IMR-90 (cell line): ENCODE data around the gene SRGAP2C. TPM values are rescaled to one million over a fixed set of nuclear protein-coding genes. Genes with fewer than 3 reads are reported as not detected.
"Not testable (repeated sequence)": the region's sequence is repeated elsewhere in the genome, so short reads cannot be mapped to it uniquely, and the experiment has no call there.

Experiments used
- ATAC-seq: fragments of 200-7000 bp; cut with Tn5 transposase; 2 replicates; pipeline ENCODE4 v1.9.1; 2020; ENCODE audit warnings: low read depth, mild to moderate bottlenecking, moderate library complexity
- BruUV-seq: library from RNA; stranded (reverse); fragments of 400-500 nt; replicated peaks from 2 replicates; lab custom pipeline; 2021; lab: Mats Ljungman, UMichigan
- CTCF ChIA-PET: fragments of 300-600 bp; formaldehyde crosslinking; extraction: SDS; loops from one replicate; lab custom pipeline; 2021; ENCODE audit warnings: antibody characterized with exemption; lab: Yijun Ruan, JAX
- POLR2A ChIA-PET: fragments of 300-600 bp; sonication (Branson Sonifier 250); formaldehyde crosslinking; loops from one replicate; lab custom pipeline; 2022; ENCODE audit warnings: antibody characterized with exemption; ENCODE audit not compliant: unreplicated experiment; lab: Charles Lee
- DNase-seq: peaks from one replicate; pipeline ENCODE4 v3.0.0; 2013
- H2AFZ ChIP-seq: replicated peaks from 2 replicates; pipeline ENCODE3; 2013; ENCODE audit warnings: low read length, mild to moderate bottlenecking; ENCODE audit not compliant: poor library complexity
- H2AK5ac ChIP-seq: 2 replicates; pipeline ENCODE4 v1.6.1; 2013; ENCODE audit warnings: low read depth, low read length, inconsistent platforms
- H2AK9ac ChIP-seq: replicated peaks from 2 replicates; pipeline ENCODE3; 2013; ENCODE audit warnings: mild to moderate bottlenecking, low read depth, low read length, moderate library complexity; ENCODE audit not compliant: poor library complexity
- H2BK120ac ChIP-seq: 2 replicates; pipeline ENCODE4 v1.6.1; 2013; ENCODE audit warnings: low read depth, low read length, inconsistent platforms
- H2BK15ac ChIP-seq: 3 replicates; pipeline ENCODE4 v1.6.1; 2013; ENCODE audit warnings: low read depth, low read length, inconsistent platforms
- H2BK20ac ChIP-seq: 2 replicates; pipeline ENCODE4 v1.6.1; 2013; ENCODE audit warnings: low read depth, mild to moderate bottlenecking, inconsistent platforms, low read length, moderate library complexity
- H2BK5ac ChIP-seq: 2 replicates; pipeline ENCODE4 v1.6.1; 2013; ENCODE audit warnings: mild to moderate bottlenecking, low read depth, low read length, inconsistent platforms; ENCODE audit not compliant: poor library complexity, severe bottlenecking
- H3K14ac ChIP-seq: replicated peaks from 2 replicates; pipeline ENCODE4 v1.6.1; 2013; ENCODE audit warnings: low read depth, low read length, inconsistent platforms
- H3K18ac ChIP-seq: 2 replicates; pipeline ENCODE4 v1.6.1; 2013; ENCODE audit warnings: low read depth, low read length, control low read depth
- H3K23ac ChIP-seq: 2 replicates; pipeline ENCODE4 v1.6.1; 2013; ENCODE audit warnings: low read depth, low read length, inconsistent platforms
- H3K27ac ChIP-seq: 2 replicates; pipeline ENCODE4 v1.5.1; 2013; ENCODE audit warnings: mild to moderate bottlenecking, control low read depth, low read length; ENCODE audit not compliant: insufficient read depth
- H3K27me3 ChIP-seq: 2 replicates; pipeline ENCODE4 v1.6.1; 2013; ENCODE audit warnings: low read length; ENCODE audit not compliant: control insufficient read depth, insufficient read depth
- H3K36me3 ChIP-seq: 2 replicates; pipeline ENCODE4 v1.6.1; 2013; ENCODE audit warnings: low read length, mixed read lengths; ENCODE audit not compliant: control insufficient read depth, insufficient read depth
- H3K4ac ChIP-seq: 2 replicates; pipeline ENCODE4 v1.6.1; 2013; ENCODE audit warnings: low read depth, low read length, inconsistent platforms
- H3K4me1 ChIP-seq: 2 replicates; pipeline ENCODE4 v1.6.1; 2013; ENCODE audit warnings: low read length, mixed read lengths; ENCODE audit not compliant: control insufficient read depth, insufficient read depth
- H3K4me2 ChIP-seq: 2 replicates; pipeline ENCODE4 v1.6.1; 2013; ENCODE audit warnings: low read depth, mild to moderate bottlenecking, control low read depth, low read length, moderate library complexity
- H3K4me3 ChIP-seq: 2 replicates; pipeline ENCODE4 v1.5.1; 2013; ENCODE audit warnings: low read depth, mild to moderate bottlenecking, control low read depth, low read length, moderate library complexity; ENCODE audit not compliant: insufficient read depth
- H3K56ac ChIP-seq: 2 replicates; pipeline ENCODE4 v1.6.1; 2013; ENCODE audit warnings: low read length, inconsistent platforms; ENCODE audit not compliant: insufficient read depth; ENCODE audit errors: extremely low read depth
- H3K79me1 ChIP-seq, 2 experiments: 2 replicates each; pipeline ENCODE4 v1.6.1; 2013; ENCODE audit warnings: low read length in 2 of 2, inconsistent platforms in 1 of 2, low read depth in 1 of 2
- H3K9ac ChIP-seq: 2 replicates; pipeline ENCODE4 v1.6.1; 2013; ENCODE audit warnings: low read depth, low read length, control low read depth
- H3K9me1 ChIP-seq: 2 replicates; pipeline ENCODE4 v1.6.1; 2013; ENCODE audit warnings: low read length, inconsistent platforms; ENCODE audit not compliant: insufficient read depth
- H3K9me3 ChIP-seq: 2 replicates; pipeline ENCODE4 v1.6.1; 2013; ENCODE audit warnings: low read length; ENCODE audit not compliant: control insufficient read depth, insufficient read depth
- H4K20me1 ChIP-seq: 2 replicates; pipeline ENCODE4 v1.6.1; 2013; ENCODE audit warnings: low read length, inconsistent platforms; ENCODE audit not compliant: insufficient read depth
- H4K5ac ChIP-seq: 2 replicates; pipeline ENCODE4 v1.6.1; 2013; ENCODE audit warnings: mild to moderate bottlenecking, low read depth, low read length, control low read depth
- H4K8ac ChIP-seq, 2 experiments: 2 replicates each; pipeline ENCODE4 v1.6.1; 2013; ENCODE audit warnings: low read depth in 2 of 2, low read length in 2 of 2, control low read depth in 1 of 2, inconsistent platforms in 1 of 2
- H4K91ac ChIP-seq: 2 replicates; pipeline ENCODE4 v1.6.1; 2013; ENCODE audit warnings: low read depth, low read length, inconsistent platforms; ENCODE audit not compliant: insufficient read depth
- WGBS, 2 experiments: methylation state at CpG; one replicate each; pipeline versions ENCODE4 v1.1.5 to v1.1.7; 2013; ENCODE audit warnings: missing lambda C conversion rate in 2 of 2; ENCODE audit not compliant: insufficient read length in 1 of 2; ENCODE audit errors: extremely low coverage in 2 of 2; 5-methylcytosine and 5-hydroxymethylcytosine counted together
- dilution Hi-C: fragments of 300-500 bp; cut with HindIII; formaldehyde crosslinking; loops from one replicate; pipeline ENCODE4 v1.14.3; 2018; ENCODE audit warnings: low sequenced_read_pairs; ENCODE audit not compliant: unreplicated experiment
- in situ Hi-C: fragments of 300-500 bp; cut with MboI; formaldehyde crosslinking; loops from 3 replicates; pipeline ENCODE4 v1.14.3; 2019; ENCODE audit warnings: low sequenced_read_pairs, inconsistent platforms, mixed read lengths
- intact Hi-C: fragments of 100-400 bp; cut with micrococcal nuclease; formaldehyde crosslinking; loops from 2 replicates; pipeline ENCODE4 v1.10.0; 2022
- polyA plus RNA-seq, 3 experiments: library from polyadenylated mRNA; depleted of rRNA; stranded (reverse); fragments of >200 nt; gene quantifications; 2 replicates each; pipeline ENCODE4 v1.2.3, GENCODE V29; 2012; ENCODE audit warnings: low replicate concordance in 1 of 3
- total RNA-seq: library from RNA; depleted of rRNA; stranded (reverse); fragments of >200 nt; gene quantifications from 2 replicates; pipeline ENCODE4 v1.2.3, GENCODE V29; 2012

SRGAP2C gene
- total and polyA plus RNA-seq, 2 of the 4 experiments (the other 2 are of a cell fraction), result 5.6 to 12.7 TPM

DNA sequence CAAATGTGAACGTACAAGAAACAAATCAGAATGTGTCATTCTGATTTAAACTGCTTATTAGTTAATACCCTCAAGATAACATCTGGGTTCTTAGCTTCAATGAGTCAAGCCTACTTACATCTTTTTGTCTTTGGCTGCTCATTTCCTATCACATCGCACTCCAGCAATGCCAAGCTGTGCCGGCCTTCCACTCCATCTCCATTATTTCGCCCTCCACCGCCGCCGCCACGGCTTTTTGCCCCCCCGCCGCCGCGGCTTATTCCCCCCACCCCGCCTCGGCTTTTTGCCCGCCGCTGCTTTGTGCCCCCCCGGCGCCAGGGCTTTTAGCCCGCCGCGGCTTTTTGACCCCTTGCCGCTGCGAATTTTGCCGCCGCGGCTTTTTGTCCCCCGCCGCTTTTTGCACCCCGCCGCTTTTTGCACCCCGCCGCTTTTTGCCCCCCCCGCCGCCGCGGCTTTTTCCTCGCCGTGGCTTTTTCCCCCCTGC lies 211.0 kb downstream of the SRGAP2C start:
- in situ Hi-C loops, H3K79me1 ChIP-seq, H2AK9ac ChIP-seq, H2BK5ac ChIP-seq, H3K9me1 ChIP-seq, H2BK20ac ChIP-seq, H4K8ac ChIP-seq, H2BK15ac ChIP-seq, H2AK5ac ChIP-seq, H3K27ac ChIP-seq, H3K56ac ChIP-seq, H2BK120ac ChIP-seq, H2AFZ ChIP-seq, POLR2A ChIA-PET, intact Hi-C loops, H3K4ac ChIP-seq, BruUV-seq, H3K27me3 ChIP-seq, H4K20me1 ChIP-seq, dilution Hi-C loops, H3K36me3 ChIP-seq, H3K9me3 ChIP-seq, H3K23ac ChIP-seq, H4K91ac ChIP-seq, ATAC-seq, H3K14ac ChIP-seq, H3K4me1 ChIP-seq, CTCF ChIA-PET, H4K5ac ChIP-seq, H3K18ac ChIP-seq: not testable (repeated sequence)
- WGBS, 2 experiments, result 10% methylated on average over 2 of the region's 38 CpGs; no CpG with 5 or more reads in 1 of the 2 experiments
- peak overlapping the region; percentile 82 for H3K4me2 ChIP-seq
- peak overlapping the region; percentile 28; the same call in 1 of the 2 replicates for H3K9ac ChIP-seq
- peak; percentile 34 for DNase-seq
- peak overlapping the region; percentile 51 for H3K4me3 ChIP-seq

- H3K36me3 ChIP-seq, H2AK5ac ChIP-seq, H2BK20ac ChIP-seq, H2AFZ ChIP-seq, ATAC-seq, H4K5ac ChIP-seq, H3K9me1 ChIP-seq, H2AK9ac ChIP-seq, H4K20me1 ChIP-seq, H3K4me1 ChIP-seq, H4K8ac ChIP-seq, H3K9ac ChIP-seq, H3K4ac ChIP-seq, dilution Hi-C loops, H3K9me3 ChIP-seq, BruUV-seq, intact Hi-C loops, H3K27me3 ChIP-seq, in situ Hi-C loops, H3K18ac ChIP-seq, H3K27ac ChIP-seq, H2BK120ac ChIP-seq, DNase-seq, H2BK5ac ChIP-seq, H4K91ac ChIP-seq, CTCF ChIA-PET, H3K56ac ChIP-seq, H3K14ac ChIP-seq, H3K79me1 ChIP-seq, H2BK15ac ChIP-seq, H3K23ac ChIP-seq: not testable (repeated sequence)
- POLR2A ChIA-PET, result interaction anchor here (0.7 kb wide), 1 partner anchor 47 kb away, joined by 10 read pairs; no protein-coding TSS in a partner anchor
- Histone ChIP-seq H3K4me3 (peak overlapping the region; percentile 76), H3K4me2 (peak overlapping the region; percentile 45; the same call in 1 of the 2 replicates)
- WGBS, 2 experiments, result no CpG with 5 or more reads among the region's 88 CpGs
Measured at GRCh38 chr1:121396335-121397081, 211.7 kb downstream of the SRGAP2C start.
